ENCODE data around the gene ATXN10.
"Not testable (repeated sequence)": the region's sequence is repeated elsewhere in the genome, so short reads cannot be mapped to it uniquely, and the experiment has no call there.

ATXN10 gene

GRCh38 chr22:45642986-45643385 is 28.6 kb upstream of the ATXN10 start:
- DNase-seq, result no peak

- DNase-seq, result no peak
These were observed 26.9 kb upstream of the ATXN10 start for GRCh38 chr22:45644714-45645113.

- DNase-seq, result no peak
These were observed 26.5 kb upstream of the ATXN10 start for GRCh38 chr22:45645150-45645525.

GRCh38 chr22:45645526-45646414 is 25.9 kb upstream of the ATXN10 start:
- peak in 43 of 56 donors; percentile 6 to 73 (median 28) for DNase-seq

- DNase-seq, result peak in 4 of 56 donors; percentile 3 to 44 (median 5)
These were observed 24.0 kb upstream of the ATXN10 start for GRCh38 chr22:45647532-45648225.

- DNase-seq, result no peak
These were observed 23.1 kb upstream of the ATXN10 start for GRCh38 chr22:45648301-45649117.

GRCh38 chr22:45649809-45650208 is 21.8 kb upstream of the ATXN10 start:
- DNase-seq, result no peak

GRCh38 chr22:45650721-45651120 is 20.9 kb upstream of the ATXN10 start:
- no peak for DNase-seq

GRCh38 chr22:45651931-45652528 is 19.6 kb upstream of the ATXN10 start:
- no peak for DNase-seq

GRCh38 chr22:45656577-45656976 is 15.1 kb upstream of the ATXN10 start:
- DNase-seq, result no peak

GRCh38 chr22:45657701-45658100 is 13.9 kb upstream of the ATXN10 start:
- no peak for DNase-seq

GRCh38 chr22:45664136-45664646 is 7.4 kb upstream of the ATXN10 start:
- no peak for DNase-seq

- DNase-seq, result no peak
These were observed 4.1 kb upstream of the ATXN10 start for GRCh38 chr22:45667486-45667885.

GRCh38 chr22:45670363-45670762 is 1.3 kb upstream of the ATXN10 start:
- not testable (repeated sequence) for DNase-seq

- DNase-seq, result peak in 12 of 56 donors; percentile 10 to 73 (median 37)
These were observed 452 bp upstream of the ATXN10 start for GRCh38 chr22:45670981-45671782.

GRCh38 chr22:45672564-45673481 is 1.2 kb downstream of the ATXN10 start:
- no peak for DNase-seq

GRCh38 chr22:45673482-45674175 is 2.0 kb downstream of the ATXN10 start:
- DNase-seq, result no peak

- no peak for DNase-seq
These were observed 4.4 kb downstream of the ATXN10 start for GRCh38 chr22:45676024-45676423.

All from amygdala (tissue), 56 donors.